HEK293 (cell line): Measurements from ENCODE around the gene ACAN.

Source experiments
- REST ChIP-seq: fragments of 450-650 bp; formaldehyde crosslinking; IDR thresholded peaks from 2 replicates; pipeline ENCODE4 v1.5.1; 2016; ENCODE audit warnings: missing biosample characterization, missing genetic modification characterization
- YY2 ChIP-seq: fragments of 450-650 bp; formaldehyde crosslinking; IDR thresholded peaks from 2 replicates; pipeline ENCODE4 v1.5.1; 2016; ENCODE audit warnings: missing biosample characterization, missing genetic modification characterization
- ZBTB11 ChIP-seq: fragments of 450-650 bp; formaldehyde crosslinking; conservative IDR thresholded peaks from 2 replicates; pipeline ENCODE4 v1.5.1; 2016; ENCODE audit warnings: low read depth, missing biosample characterization, missing genetic modification characterization
- ZBTB7A ChIP-seq: fragments of 450-650 bp; formaldehyde crosslinking; IDR thresholded peaks from 2 replicates; pipeline ENCODE4 v1.5.1; 2016; ENCODE audit warnings: low read depth, missing biosample characterization, missing genetic modification characterization
- ZNF404 ChIP-seq: fragments of 450-650 bp; formaldehyde crosslinking; IDR thresholded peaks from 2 replicates; pipeline ENCODE4 v1.5.1; 2017; ENCODE audit warnings: missing biosample characterization, missing genetic modification characterization
- ZNF624 ChIP-seq: fragments of 450-650 bp; formaldehyde crosslinking; IDR thresholded peaks from 2 replicates; pipeline ENCODE4 v1.5.1; 2017; ENCODE audit warnings: missing biosample characterization, missing genetic modification characterization
- TF ChIP-seq, protein P1 (sequence below): fragments of 450-650 bp; formaldehyde crosslinking; IDR thresholded peaks from 2 replicates; pipeline ENCODE4 v1.5.1; 2016; ENCODE audit warnings: missing biosample characterization, missing genetic modification characterization
- TF ChIP-seq, protein P2 (sequence below): fragments of 450-650 bp; formaldehyde crosslinking; IDR thresholded peaks from 2 replicates; pipeline ENCODE4 v1.5.1; 2016; ENCODE audit warnings: missing biosample characterization, missing genetic modification characterization

DNA sequence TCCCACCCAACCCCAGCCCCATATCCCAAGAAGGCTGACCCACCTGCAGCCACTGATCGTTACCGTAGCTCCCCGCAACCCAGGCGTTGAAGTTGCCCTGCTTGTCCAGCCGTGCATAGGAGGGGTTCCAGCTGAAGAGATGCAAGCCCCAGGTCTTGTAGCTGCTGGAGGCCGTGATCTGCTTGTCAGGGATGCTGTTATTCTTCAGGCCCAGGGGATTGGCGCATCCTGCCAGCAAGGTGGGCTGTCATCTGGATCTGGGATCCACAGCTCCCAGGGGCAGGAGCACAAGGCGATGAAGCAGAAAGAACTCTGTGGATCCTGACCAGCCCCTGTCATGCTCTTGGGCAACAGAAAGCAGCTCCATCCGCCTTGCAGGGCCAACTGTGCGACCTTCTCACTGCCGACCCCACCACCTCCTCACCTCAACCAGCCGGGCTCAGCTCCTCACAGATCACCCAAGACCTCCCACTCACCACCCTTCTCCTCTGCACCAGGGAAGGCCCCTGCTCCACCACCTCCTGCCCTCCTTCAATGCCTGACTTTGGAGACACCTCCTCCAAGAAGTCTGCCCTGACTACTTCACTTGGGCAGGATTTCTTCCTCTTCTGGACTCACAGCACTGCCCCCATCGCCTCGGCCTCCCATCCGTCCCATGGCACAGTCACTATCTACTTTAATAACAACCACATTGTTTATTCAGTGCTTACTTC, 98.4 kb downstream of the ACAN start:
- TF ChIP-seq ZNF624 (tag by site-specific recombination) (no peak), ZBTB7A (tag by site-specific recombination) (no peak), ZBTB11 (tag by site-specific recombination) (no peak), YY2 (no peak), REST (tag by site-specific recombination) (no peak), ZNF404 (tag by site-specific recombination) (no peak)
- TF ChIP-seq, protein P1, sequence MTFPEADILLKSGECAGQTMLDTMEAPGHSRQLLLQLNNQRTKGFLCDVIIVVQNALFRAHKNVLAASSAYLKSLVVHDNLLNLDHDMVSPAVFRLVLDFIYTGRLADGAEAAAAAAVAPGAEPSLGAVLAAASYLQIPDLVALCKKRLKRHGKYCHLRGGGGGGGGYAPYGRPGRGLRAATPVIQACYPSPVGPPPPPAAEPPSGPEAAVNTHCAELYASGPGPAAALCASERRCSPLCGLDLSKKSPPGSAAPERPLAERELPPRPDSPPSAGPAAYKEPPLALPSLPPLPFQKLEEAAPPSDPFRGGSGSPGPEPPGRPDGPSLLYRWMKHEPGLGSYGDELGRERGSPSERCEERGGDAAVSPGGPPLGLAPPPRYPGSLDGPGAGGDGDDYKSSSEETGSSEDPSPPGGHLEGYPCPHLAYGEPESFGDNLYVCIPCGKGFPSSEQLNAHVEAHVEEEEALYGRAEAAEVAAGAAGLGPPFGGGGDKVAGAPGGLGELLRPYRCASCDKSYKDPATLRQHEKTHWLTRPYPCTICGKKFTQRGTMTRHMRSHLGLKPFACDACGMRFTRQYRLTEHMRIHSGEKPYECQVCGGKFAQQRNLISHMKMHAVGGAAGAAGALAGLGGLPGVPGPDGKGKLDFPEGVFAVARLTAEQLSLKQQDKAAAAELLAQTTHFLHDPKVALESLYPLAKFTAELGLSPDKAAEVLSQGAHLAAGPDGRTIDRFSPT (tag by site-specific recombination) = no peak
- TF ChIP-seq, protein P2, sequence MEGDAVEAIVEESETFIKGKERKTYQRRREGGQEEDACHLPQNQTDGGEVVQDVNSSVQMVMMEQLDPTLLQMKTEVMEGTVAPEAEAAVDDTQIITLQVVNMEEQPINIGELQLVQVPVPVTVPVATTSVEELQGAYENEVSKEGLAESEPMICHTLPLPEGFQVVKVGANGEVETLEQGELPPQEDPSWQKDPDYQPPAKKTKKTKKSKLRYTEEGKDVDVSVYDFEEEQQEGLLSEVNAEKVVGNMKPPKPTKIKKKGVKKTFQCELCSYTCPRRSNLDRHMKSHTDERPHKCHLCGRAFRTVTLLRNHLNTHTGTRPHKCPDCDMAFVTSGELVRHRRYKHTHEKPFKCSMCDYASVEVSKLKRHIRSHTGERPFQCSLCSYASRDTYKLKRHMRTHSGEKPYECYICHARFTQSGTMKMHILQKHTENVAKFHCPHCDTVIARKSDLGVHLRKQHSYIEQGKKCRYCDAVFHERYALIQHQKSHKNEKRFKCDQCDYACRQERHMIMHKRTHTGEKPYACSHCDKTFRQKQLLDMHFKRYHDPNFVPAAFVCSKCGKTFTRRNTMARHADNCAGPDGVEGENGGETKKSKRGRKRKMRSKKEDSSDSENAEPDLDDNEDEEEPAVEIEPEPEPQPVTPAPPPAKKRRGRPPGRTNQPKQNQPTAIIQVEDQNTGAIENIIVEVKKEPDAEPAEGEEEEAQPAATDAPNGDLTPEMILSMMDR = no peak
